ENCODE measurements around the gene GLT8D2. TPM values are rescaled to one million over a fixed set of nuclear protein-coding genes. Genes with fewer than 3 reads are reported as not detected.

Gene GLT8D2
- total RNA-seq, 1 donor from 2014 or later = 13.1 TPM

DNA sequence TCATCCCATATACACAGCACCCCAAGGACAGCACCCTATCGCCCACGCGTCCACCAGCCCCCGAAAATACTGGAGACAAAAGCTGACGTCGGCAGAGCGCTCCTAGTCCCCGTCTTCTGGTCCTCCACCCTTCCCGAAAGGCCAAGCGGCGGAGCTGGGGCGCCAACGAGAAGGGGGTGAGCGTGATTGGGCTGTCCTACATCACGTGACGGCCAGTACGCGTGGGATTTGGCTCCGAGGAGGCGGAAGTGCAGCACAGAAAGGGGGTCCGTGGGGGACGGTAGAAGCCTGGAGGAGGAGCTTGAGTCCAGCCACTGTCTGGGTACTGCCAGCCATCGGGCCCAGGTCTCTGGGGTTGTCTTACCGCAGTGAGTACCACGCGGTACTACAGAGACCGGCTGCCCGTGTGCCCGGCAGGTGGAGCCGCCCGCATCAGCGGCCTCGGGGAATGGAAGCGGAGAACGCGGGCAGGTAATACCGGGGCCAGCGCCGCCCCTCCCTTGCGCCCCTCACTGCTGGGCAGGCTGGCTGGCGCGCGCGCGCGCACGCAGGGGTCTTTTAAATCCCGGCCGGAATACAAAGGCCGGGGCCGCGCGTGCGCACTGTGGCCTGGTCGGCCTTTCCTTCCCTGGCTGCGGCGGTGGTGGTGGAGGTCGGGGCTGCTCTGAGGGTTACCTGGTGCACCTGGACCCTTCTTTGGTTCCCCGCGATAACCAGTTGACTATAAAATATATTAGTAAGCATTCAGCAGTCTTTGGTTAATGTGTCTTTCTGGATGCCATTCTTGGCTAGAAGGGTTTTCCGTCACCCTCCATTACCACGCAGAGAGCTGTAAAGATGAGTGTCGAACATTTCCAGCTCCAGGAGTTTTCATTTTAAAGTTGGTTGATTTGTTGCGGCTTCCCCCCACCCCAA, 84.1 kb downstream of the GLT8D2 start, which contains the start of gene TDG:
TDG (plus strand) TSS at position 283 of the 915 bp plus-strand sequence; CDS start at position 449, 166 bp downstream.
- no peaks in the 10 kb centered on the region for H3K36me3 Mint-ChIP-seq
- DNase-seq (ENCODE audit: low spot score in 2 of 2, unreplicated experiment in 2 of 2) = peak; percentile 90 to 93
- H3K9me3 Mint-ChIP-seq = no peaks in the 10 kb centered on the region
- H3K4me1 Mint-ChIP-seq = peaks cover 49% of the 10 kb centered on the region
- TF ChIP-seq, protein P1, sequence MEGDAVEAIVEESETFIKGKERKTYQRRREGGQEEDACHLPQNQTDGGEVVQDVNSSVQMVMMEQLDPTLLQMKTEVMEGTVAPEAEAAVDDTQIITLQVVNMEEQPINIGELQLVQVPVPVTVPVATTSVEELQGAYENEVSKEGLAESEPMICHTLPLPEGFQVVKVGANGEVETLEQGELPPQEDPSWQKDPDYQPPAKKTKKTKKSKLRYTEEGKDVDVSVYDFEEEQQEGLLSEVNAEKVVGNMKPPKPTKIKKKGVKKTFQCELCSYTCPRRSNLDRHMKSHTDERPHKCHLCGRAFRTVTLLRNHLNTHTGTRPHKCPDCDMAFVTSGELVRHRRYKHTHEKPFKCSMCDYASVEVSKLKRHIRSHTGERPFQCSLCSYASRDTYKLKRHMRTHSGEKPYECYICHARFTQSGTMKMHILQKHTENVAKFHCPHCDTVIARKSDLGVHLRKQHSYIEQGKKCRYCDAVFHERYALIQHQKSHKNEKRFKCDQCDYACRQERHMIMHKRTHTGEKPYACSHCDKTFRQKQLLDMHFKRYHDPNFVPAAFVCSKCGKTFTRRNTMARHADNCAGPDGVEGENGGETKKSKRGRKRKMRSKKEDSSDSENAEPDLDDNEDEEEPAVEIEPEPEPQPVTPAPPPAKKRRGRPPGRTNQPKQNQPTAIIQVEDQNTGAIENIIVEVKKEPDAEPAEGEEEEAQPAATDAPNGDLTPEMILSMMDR (IDR thresholded peaks at IDR 0.05; ENCODE audit: unreplicated experiment) = no peak
- H3K27ac Mint-ChIP-seq = peak within 1 kb of the TSS; percentile 99
- H3K27me3 Mint-ChIP-seq (ENCODE audit: low read depth) = no peaks in the 10 kb centered on the region
- peak within 1 kb of the TSS; percentile 96 for H3K4me3 Mint-ChIP-seq

DNA sequence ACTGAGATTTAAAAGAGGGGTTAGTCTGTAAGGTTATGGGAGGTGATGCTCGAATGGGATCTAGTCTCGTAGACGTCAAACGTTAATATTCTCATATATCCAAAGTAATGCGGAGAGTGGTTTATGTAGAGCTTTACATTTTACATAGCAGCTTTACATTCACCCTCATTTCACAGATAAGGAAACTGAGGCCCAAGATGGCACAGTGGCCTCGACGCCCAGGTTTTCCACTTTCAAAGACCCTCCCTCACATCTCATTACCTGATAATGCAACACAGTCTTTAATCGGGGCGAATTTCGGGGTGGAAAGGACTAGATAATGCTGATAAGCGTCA, 84.8 kb downstream of the GLT8D2 start:
- Mint-ChIP-seq H3K27me3 (ENCODE audit: low read depth) (no peaks in the 10 kb centered on the region), H3K4me3 (peak overlapping the region; percentile 96), H3K27ac (peak overlapping the region; percentile 99), H3K9me3 (no peaks in the 10 kb centered on the region), H3K36me3 (no peaks in the 10 kb centered on the region), H3K4me1 (peaks cover 49% of the 10 kb centered on the region)
- no peak for DNase-seq (ENCODE audit: low spot score in 2 of 2, unreplicated experiment in 2 of 2)
- TF ChIP-seq, protein P1 (IDR thresholded peaks at IDR 0.05; ENCODE audit: unreplicated experiment) = no peak

DNA sequence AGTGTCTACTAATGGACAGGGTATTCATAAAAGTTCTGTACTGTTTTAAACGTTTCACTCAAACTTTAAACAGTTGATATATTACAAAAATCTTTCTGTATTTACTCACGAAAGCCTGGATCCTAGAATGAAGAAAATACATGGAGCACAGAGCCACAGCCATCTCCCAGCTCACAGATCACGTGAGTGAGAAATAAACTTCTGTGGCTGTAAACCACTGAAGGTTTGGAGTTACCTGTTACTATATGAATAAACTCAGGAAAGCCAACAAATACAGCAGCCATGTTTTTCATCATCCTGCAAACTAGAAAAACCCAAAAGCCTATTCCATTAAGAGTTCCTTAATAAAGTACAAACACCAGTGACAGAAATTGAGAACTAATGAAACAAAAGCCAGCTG, 85.2 kb downstream of the GLT8D2 start:
- Mint-ChIP-seq H3K27me3 (ENCODE audit: low read depth) (no peaks in the 10 kb centered on the region), H3K4me3 (peak overlapping the region; percentile 96), H3K36me3 (no peaks in the 10 kb centered on the region), H3K4me1 (peaks cover 49% of the 10 kb centered on the region), H3K9me3 (no peaks in the 10 kb centered on the region), H3K27ac (peak overlapping the region; percentile 99)
- TF ChIP-seq, protein P1 (IDR thresholded peaks at IDR 0.05; ENCODE audit: unreplicated experiment) = no peak
- DNase-seq (ENCODE audit: low spot score in 2 of 2, unreplicated experiment in 2 of 2) = no peak

DNA sequence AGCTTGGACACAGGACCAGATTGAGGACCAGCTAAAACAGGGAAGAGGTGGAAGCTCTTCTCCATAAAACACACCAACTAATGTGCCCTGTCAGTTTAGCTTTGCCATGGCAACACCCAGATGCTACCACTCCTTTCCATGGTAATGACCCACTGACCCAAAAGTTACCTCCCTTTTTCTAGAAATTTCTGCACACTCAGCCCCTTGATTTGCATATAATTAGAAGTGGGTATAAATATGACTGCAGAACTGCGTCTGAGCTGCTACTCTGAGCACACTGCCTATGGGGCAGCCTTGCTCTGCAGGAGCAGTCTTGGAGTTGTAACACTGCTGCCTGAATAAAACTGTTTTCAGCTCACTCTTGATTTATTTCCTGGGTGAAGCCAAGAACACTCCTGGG, 87.5 kb downstream of the GLT8D2 start:
- peak overlapping the region; percentile 71 for H3K27ac Mint-ChIP-seq
- TF ChIP-seq, protein P1 (IDR thresholded peaks at IDR 0.05; ENCODE audit: unreplicated experiment) = no peak
- peaks cover 40% of the 10 kb centered on the region for H3K4me1 Mint-ChIP-seq
- no peak for DNase-seq (ENCODE audit: low spot score in 2 of 2, unreplicated experiment in 2 of 2)
- no peaks in the 10 kb centered on the region for H3K36me3 Mint-ChIP-seq
- no peak overlapping the region for H3K4me3 Mint-ChIP-seq
- no peaks in the 10 kb centered on the region for H3K9me3 Mint-ChIP-seq
- H3K27me3 Mint-ChIP-seq (ENCODE audit: low read depth) = no peaks in the 10 kb centered on the region

DNA sequence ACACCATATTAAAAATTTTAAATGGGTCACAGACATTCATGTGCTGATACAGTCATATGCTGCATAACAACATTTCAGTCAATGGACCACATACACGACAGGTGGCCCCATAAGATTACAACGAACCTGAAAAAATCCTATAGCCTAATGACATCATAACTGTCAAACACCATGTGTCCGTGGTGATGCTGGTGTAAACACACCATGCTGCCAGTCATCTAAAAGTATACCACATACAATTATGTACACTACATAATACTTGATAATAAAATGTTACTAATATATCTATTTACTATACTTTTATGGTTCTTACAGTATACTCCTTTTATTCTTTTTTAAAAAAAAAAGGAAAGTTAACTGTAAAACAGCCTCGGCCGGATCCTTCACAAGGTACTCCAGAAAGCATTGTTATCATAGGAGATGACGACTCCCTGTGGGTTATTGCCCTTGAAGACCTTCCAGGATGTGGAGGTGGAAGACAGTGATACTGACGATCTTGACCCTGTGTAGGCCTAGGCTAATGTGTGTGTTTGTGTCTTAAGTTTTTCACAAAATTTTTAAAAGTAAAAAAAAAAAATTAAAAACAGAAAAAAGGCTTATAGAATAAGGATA, 89.3 kb downstream of the GLT8D2 start:
- Mint-ChIP-seq H3K27ac (no peak overlapping the region), H3K27me3 (ENCODE audit: low read depth) (no peaks in the 10 kb centered on the region), H3K36me3 (no peaks in the 10 kb centered on the region), H3K4me1 (peaks cover 38% of the 10 kb centered on the region), H3K4me3 (no peak overlapping the region), H3K9me3 (no peaks in the 10 kb centered on the region)
- no peak for DNase-seq (ENCODE audit: low spot score in 2 of 2, unreplicated experiment in 2 of 2)
- TF ChIP-seq, protein P1 (IDR thresholded peaks at IDR 0.05; ENCODE audit: unreplicated experiment) = no peak

Measured in mesothelial cell of epicardium (in vitro differentiated cells).